HEK293 (cell line): Measurements from ENCODE around the gene MYADML2.
A peak's percentile ranks its signal among the peaks of the same experiment; 100 is the strongest.

Experiments used
- CTCF ChIA-PET: fragments of 350-600 bp; formaldehyde crosslinking; extraction: SDS; loops from one replicate; lab custom pipeline; 2021; ENCODE audit warnings: antibody characterized with exemption; lab: Yijun Ruan, JAX
- POLR2A ChIA-PET: fragments of 300-600 bp; formaldehyde crosslinking; extraction: SDS; loops from one replicate; lab custom pipeline; 2020; ENCODE audit warnings: antibody characterized with exemption, inconsistent platforms; lab: Yijun Ruan, JAX
- H3K27ac ChIP-seq: fragments of 200-500 bp; sonication (Bioruptor generic); 2 replicates; pipeline ENCODE4 v1.5.1; 2014; ENCODE audit warnings: low read depth, low read length, control low read depth, inconsistent platforms; ENCODE audit errors: extremely low read depth
- H3K36me3 ChIP-seq, 2 experiments: fragments of 200-500 bp in 1 of 2; sonication (Bioruptor generic) in 1 of 2; 1 replicate in 1 of 2; 2 replicates in 1 of 2; pipeline ENCODE4 v1.5.1; 2014 to 2017; ENCODE audit warnings: inconsistent platforms in 2 of 2, low read length in 2 of 2; ENCODE audit not compliant: control insufficient read depth in 2 of 2, insufficient read depth in 1 of 2
- H3K4me1 ChIP-seq: fragments of 200-500 bp; sonication (Bioruptor generic); 2 replicates; pipeline ENCODE4 v1.5.1; 2014; ENCODE audit warnings: mild to moderate bottlenecking, low read length, inconsistent platforms; ENCODE audit not compliant: control insufficient read depth, insufficient read depth
- H3K4me3 ChIP-seq: 2 replicates; pipeline ENCODE4 v1.5.1; 2011; ENCODE audit warnings: low read depth, mild to moderate bottlenecking, control low read depth, low read length, moderate library complexity
- H3K9me3 ChIP-seq: fragments of 200-500 bp; sonication (Bioruptor generic); 2 replicates; pipeline ENCODE4 v1.5.1; 2014; ENCODE audit warnings: low read depth, low read length, inconsistent platforms; ENCODE audit not compliant: control insufficient read depth, insufficient read depth
- BCL11B ChIP-seq: fragments of 450-650 bp; formaldehyde crosslinking; IDR thresholded peaks from 2 replicates; pipeline ENCODE4 v1.5.1; 2016; ENCODE audit warnings: low read depth, missing biosample characterization, missing genetic modification characterization
- EGR2 ChIP-seq: fragments of 450-650 bp; formaldehyde crosslinking; IDR thresholded peaks from 2 replicates; pipeline ENCODE4 v1.5.1; 2016; ENCODE audit warnings: low read depth, missing biosample characterization, missing genetic modification characterization
- KLF1 ChIP-seq: fragments of 450-650 bp; formaldehyde crosslinking; IDR thresholded peaks from 2 replicates; pipeline ENCODE4 v1.5.1; 2016; ENCODE audit warnings: missing biosample characterization, missing genetic modification characterization
- KLF10 ChIP-seq: fragments of 450-650 bp; IDR thresholded peaks from 2 replicates; pipeline ENCODE4 v1.5.1; 2018; ENCODE audit warnings: missing biosample characterization, mild to moderate bottlenecking, missing genetic modification characterization
- KLF9 ChIP-seq: fragments of 450-650 bp; formaldehyde crosslinking; IDR thresholded peaks from 2 replicates; pipeline ENCODE4 v1.5.1; 2016; ENCODE audit warnings: missing biosample characterization, missing genetic modification characterization, low read depth
- SALL2 ChIP-seq: fragments of 450-650 bp; formaldehyde crosslinking; IDR thresholded peaks from 2 replicates; pipeline ENCODE4 v1.5.0; 2017; ENCODE audit warnings: missing biosample characterization, mild to moderate bottlenecking, missing genetic modification characterization, borderline replicate concordance
- ZBTB17 ChIP-seq: fragments of 450-650 bp; formaldehyde crosslinking; IDR thresholded peaks from 2 replicates; pipeline ENCODE4 v1.5.1; 2016; ENCODE audit warnings: missing biosample characterization, missing genetic modification characterization
- ZBTB20 ChIP-seq: fragments of 450-650 bp; formaldehyde crosslinking; IDR thresholded peaks from 2 replicates; pipeline ENCODE4 v1.5.1; 2016; ENCODE audit warnings: missing biosample characterization, missing genetic modification characterization
- ZBTB8A ChIP-seq: fragments of 450-650 bp; formaldehyde crosslinking; IDR thresholded peaks from 2 replicates; pipeline ENCODE4 v1.5.1; 2016; ENCODE audit warnings: missing biosample characterization, missing genetic modification characterization
- ZEB2 ChIP-seq: fragments of 450-650 bp; formaldehyde crosslinking; IDR thresholded peaks from 2 replicates; pipeline ENCODE4 v1.5.1; 2016; ENCODE audit warnings: missing biosample characterization, missing genetic modification characterization
- ZFHX2 ChIP-seq: fragments of 450-650 bp; formaldehyde crosslinking; conservative IDR thresholded peaks from 2 replicates; pipeline ENCODE4 v1.5.1; 2016; ENCODE audit warnings: missing biosample characterization, missing genetic modification characterization
- ZIC2 ChIP-seq: fragments of 450-650 bp; formaldehyde crosslinking; IDR thresholded peaks from 2 replicates; pipeline ENCODE4 v1.5.1; 2016; ENCODE audit warnings: missing biosample characterization, missing genetic modification characterization
- ZNF140 ChIP-seq: fragments of 450-650 bp; formaldehyde crosslinking; IDR thresholded peaks from 2 replicates; pipeline ENCODE4 v1.5.1; 2016; ENCODE audit warnings: missing biosample characterization, missing genetic modification characterization
- ZNF266 ChIP-seq: fragments of 450-650 bp; formaldehyde crosslinking; IDR thresholded peaks from 2 replicates; pipeline ENCODE4 v1.5.1; 2016; ENCODE audit warnings: missing biosample characterization, missing genetic modification characterization, low read depth
- ZNF366 ChIP-seq: fragments of 450-650 bp; formaldehyde crosslinking; conservative IDR thresholded peaks from 2 replicates; pipeline ENCODE4 v1.5.1; 2016; ENCODE audit warnings: missing biosample characterization, missing genetic modification characterization
- ZNF473 ChIP-seq: fragments of 450-650 bp; formaldehyde crosslinking; IDR thresholded peaks from 2 replicates; pipeline ENCODE4 v1.5.1; 2017; ENCODE audit warnings: missing biosample characterization, missing genetic modification characterization
- ZNF558 ChIP-seq: fragments of 450-650 bp; formaldehyde crosslinking; IDR thresholded peaks from 2 replicates; pipeline ENCODE4 v1.5.1; 2016; ENCODE audit warnings: missing biosample characterization, missing genetic modification characterization
- ZNF571 ChIP-seq: fragments of 450-650 bp; formaldehyde crosslinking; IDR thresholded peaks from 2 replicates; pipeline ENCODE4 v1.5.0; 2017; ENCODE audit warnings: missing biosample characterization, missing genetic modification characterization
- ZNF629 ChIP-seq: fragments of 450-650 bp; formaldehyde crosslinking; IDR thresholded peaks from 2 replicates; pipeline ENCODE4 v1.5.1; 2017; ENCODE audit warnings: missing biosample characterization, missing genetic modification characterization
- ZNF76 ChIP-seq: fragments of 450-650 bp; formaldehyde crosslinking; IDR thresholded peaks from 2 replicates; pipeline ENCODE4; 2016; ENCODE audit warnings: low read depth, missing biosample characterization, missing genetic modification characterization, borderline replicate concordance
- ZNF768 ChIP-seq: fragments of 450-650 bp; formaldehyde crosslinking; IDR thresholded peaks from 2 replicates; pipeline ENCODE4 v1.5.1; 2018; ENCODE audit warnings: missing biosample characterization, mild to moderate bottlenecking, missing genetic modification characterization
- ZSCAN30 ChIP-seq: fragments of 450-650 bp; IDR thresholded peaks from 2 replicates; pipeline ENCODE4 v1.5.1; 2018; ENCODE audit warnings: missing biosample characterization, mild to moderate bottlenecking, missing genetic modification characterization, moderate library complexity
- TF ChIP-seq, protein P1 (sequence below): fragments of 450-650 bp; formaldehyde crosslinking; IDR thresholded peaks from 2 replicates; pipeline ENCODE4 v1.5.1; 2016; ENCODE audit warnings: missing biosample characterization, missing genetic modification characterization
- TF ChIP-seq, protein P2 (sequence below): fragments of 450-650 bp; formaldehyde crosslinking; IDR thresholded peaks from 2 replicates; pipeline ENCODE4 v1.5.1; 2016; ENCODE audit warnings: missing biosample characterization, missing genetic modification characterization
- TF ChIP-seq, protein P3 (sequence below): fragments of 450-650 bp; formaldehyde crosslinking; IDR thresholded peaks from 2 replicates; pipeline ENCODE4 v1.5.1; 2016; ENCODE audit warnings: missing biosample characterization, missing genetic modification characterization
- TF ChIP-seq, protein P4 (sequence below): fragments of 450-650 bp; formaldehyde crosslinking; IDR thresholded peaks from 2 replicates; pipeline ENCODE4 v1.5.1; 2016; ENCODE audit warnings: missing biosample characterization, missing genetic modification characterization
- TF ChIP-seq, protein P5 (sequence below): fragments of 450-650 bp; formaldehyde crosslinking; IDR thresholded peaks from 2 replicates; pipeline ENCODE4 v1.5.1; 2017; ENCODE audit warnings: missing biosample characterization, missing genetic modification characterization
- TF ChIP-seq, protein P6 (sequence below): fragments of 450-650 bp; formaldehyde crosslinking; IDR thresholded peaks from 2 replicates; pipeline ENCODE4 v1.5.1; 2016; ENCODE audit warnings: missing biosample characterization, missing genetic modification characterization

The MYADML2 gene

DNA sequence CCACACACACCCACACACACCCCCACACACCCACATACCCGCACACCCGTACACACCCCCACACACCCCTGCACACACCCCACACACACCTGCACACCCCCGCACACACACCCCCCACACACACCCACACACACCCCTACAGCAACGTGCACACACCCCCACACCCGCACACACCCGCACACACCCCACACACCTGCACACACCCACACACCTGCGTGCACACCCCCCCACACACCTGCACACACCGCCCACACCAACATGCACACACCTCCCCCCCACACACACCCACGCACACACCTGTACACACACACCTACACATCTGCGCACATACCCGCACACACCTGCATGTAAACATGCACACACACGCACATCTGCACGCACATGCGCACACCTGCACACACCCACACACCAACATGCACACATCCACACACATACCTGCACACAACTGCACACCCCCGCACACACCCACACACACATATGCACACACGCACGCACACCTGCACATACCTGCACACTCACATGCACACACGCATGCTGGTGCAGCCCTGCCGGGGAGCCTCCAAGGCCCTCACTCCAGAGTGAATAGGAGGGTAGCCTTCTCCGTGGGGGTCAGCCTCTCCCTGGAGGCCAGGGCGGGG is 37.9 kb upstream of the MYADML2 start:
- Histone ChIP-seq H3K4me1 (peaks cover 5% of the 10 kb centered on the region), H3K9me3 (no peaks in the 10 kb centered on the region), H3K4me3 (no peak overlapping the region), H3K27ac (no peak overlapping the region), H3K36me3 (peaks cover 9 to 52% of the 10 kb centered on the region in 2 experiments; a peak in 2 of 3 replicates)
- POLR2A ChIA-PET = interaction anchor here (0.6 to 1.2 kb wide), 4 partner anchors 12 to 35 kb away, joined by 4 to 6 read pairs (median 4); partner anchors contain the start of gene NOTUM
- CTCF ChIA-PET = interaction anchor here (0.5 kb wide), 1 partner anchor 644 kb away, joined by 5 read pairs; no protein-coding TSS in a partner anchor
- TF ChIP-seq ZNF558 (tag by site-specific recombination) (no peak), ZNF768 (tag by site-specific recombination) (no peak), KLF10 (tag by site-specific recombination) (peak; percentile 70), ZSCAN30 (no peak), ZIC2 (tag by site-specific recombination) (no peak), BCL11B (tag by site-specific recombination) (no peak), SALL2 (tag by site-specific recombination) (no peak), ZNF473 (tag by site-specific recombination) (no peak), ZEB2 (tag by site-specific recombination) (peak; percentile 94), ZFHX2 (tag by site-specific recombination) (peak; percentile 100), ZBTB17 (tag by site-specific recombination) (no peak), ZNF266 (tag by site-specific recombination) (no peak), ZNF140 (tag by site-specific recombination) (no peak), KLF9 (tag by site-specific recombination) (peak; percentile 75), ZNF629 (tag by site-specific recombination) (no peak), KLF1 (tag by site-specific recombination) (peak; percentile 94), ZNF571 (no peak), ZBTB8A (tag by site-specific recombination) (no peak), ZNF76 (tag by site-specific recombination) (no peak), EGR2 (tag by site-specific recombination) (peak; percentile 100), ZBTB20 (tag by site-specific recombination) (no peak), ZNF366 (tag by site-specific recombination) (no peak)
- TF ChIP-seq, protein P1, sequence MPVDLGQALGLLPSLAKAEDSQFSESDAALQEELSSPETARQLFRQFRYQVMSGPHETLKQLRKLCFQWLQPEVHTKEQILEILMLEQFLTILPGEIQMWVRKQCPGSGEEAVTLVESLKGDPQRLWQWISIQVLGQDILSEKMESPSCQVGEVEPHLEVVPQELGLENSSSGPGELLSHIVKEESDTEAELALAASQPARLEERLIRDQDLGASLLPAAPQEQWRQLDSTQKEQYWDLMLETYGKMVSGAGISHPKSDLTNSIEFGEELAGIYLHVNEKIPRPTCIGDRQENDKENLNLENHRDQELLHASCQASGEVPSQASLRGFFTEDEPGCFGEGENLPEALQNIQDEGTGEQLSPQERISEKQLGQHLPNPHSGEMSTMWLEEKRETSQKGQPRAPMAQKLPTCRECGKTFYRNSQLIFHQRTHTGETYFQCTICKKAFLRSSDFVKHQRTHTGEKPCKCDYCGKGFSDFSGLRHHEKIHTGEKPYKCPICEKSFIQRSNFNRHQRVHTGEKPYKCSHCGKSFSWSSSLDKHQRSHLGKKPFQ (tag by site-specific recombination) = peak; percentile 87
- TF ChIP-seq, protein P2, sequence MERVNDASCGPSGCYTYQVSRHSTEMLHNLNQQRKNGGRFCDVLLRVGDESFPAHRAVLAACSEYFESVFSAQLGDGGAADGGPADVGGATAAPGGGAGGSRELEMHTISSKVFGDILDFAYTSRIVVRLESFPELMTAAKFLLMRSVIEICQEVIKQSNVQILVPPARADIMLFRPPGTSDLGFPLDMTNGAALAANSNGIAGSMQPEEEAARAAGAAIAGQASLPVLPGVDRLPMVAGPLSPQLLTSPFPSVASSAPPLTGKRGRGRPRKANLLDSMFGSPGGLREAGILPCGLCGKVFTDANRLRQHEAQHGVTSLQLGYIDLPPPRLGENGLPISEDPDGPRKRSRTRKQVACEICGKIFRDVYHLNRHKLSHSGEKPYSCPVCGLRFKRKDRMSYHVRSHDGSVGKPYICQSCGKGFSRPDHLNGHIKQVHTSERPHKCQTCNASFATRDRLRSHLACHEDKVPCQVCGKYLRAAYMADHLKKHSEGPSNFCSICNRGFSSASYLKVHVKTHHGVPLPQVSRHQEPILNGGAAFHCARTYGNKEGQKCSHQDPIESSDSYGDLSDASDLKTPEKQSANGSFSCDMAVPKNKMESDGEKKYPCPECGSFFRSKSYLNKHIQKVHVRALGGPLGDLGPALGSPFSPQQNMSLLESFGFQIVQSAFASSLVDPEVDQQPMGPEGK (tag by site-specific recombination) = peak; percentile 17; the same call in 1 of the 2 replicates
- TF ChIP-seq, protein P3, sequence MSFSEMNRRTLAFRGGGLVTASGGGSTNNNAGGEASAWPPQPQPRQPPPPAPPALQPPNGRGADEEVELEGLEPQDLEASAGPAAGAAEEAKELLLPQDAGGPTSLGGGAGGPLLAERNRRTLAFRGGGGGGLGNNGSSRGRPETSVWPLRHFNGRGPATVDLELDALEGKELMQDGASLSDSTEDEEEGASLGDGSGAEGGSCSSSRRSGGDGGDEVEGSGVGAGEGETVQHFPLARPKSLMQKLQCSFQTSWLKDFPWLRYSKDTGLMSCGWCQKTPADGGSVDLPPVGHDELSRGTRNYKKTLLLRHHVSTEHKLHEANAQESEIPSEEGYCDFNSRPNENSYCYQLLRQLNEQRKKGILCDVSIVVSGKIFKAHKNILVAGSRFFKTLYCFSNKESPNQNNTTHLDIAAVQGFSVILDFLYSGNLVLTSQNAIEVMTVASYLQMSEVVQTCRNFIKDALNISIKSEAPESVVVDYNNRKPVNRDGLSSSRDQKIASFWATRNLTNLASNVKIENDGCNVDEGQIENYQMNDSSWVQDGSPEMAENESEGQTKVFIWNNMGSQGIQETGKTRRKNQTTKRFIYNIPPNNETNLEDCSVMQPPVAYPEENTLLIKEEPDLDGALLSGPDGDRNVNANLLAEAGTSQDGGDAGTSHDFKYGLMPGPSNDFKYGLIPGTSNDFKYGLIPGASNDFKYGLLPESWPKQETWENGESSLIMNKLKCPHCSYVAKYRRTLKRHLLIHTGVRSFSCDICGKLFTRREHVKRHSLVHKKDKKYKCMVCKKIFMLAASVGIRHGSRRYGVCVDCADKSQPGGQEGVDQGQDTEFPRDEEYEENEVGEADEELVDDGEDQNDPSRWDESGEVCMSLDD (tag by site-specific recombination) = no peak
- TF ChIP-seq, protein P4, sequence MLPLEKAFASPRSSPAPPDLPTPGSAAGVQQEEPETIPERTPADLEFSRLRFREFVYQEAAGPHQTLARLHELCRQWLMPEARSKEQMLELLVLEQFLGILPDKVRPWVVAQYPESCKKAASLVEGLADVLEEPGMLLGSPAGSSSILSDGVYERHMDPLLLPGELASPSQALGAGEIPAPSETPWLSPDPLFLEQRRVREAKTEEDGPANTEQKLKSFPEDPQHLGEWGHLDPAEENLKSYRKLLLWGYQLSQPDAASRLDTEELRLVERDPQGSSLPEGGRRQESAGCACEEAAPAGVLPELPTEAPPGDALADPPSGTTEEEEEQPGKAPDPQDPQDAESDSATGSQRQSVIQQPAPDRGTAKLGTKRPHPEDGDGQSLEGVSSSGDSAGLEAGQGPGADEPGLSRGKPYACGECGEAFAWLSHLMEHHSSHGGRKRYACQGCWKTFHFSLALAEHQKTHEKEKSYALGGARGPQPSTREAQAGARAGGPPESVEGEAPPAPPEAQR (tag by site-specific recombination) = no peak
- TF ChIP-seq, protein P5, sequence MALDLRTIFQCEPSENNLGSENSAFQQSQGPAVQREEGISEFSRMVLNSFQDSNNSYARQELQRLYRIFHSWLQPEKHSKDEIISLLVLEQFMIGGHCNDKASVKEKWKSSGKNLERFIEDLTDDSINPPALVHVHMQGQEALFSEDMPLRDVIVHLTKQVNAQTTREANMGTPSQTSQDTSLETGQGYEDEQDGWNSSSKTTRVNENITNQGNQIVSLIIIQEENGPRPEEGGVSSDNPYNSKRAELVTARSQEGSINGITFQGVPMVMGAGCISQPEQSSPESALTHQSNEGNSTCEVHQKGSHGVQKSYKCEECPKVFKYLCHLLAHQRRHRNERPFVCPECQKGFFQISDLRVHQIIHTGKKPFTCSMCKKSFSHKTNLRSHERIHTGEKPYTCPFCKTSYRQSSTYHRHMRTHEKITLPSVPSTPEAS = peak; percentile 99
- TF ChIP-seq, protein P6, sequence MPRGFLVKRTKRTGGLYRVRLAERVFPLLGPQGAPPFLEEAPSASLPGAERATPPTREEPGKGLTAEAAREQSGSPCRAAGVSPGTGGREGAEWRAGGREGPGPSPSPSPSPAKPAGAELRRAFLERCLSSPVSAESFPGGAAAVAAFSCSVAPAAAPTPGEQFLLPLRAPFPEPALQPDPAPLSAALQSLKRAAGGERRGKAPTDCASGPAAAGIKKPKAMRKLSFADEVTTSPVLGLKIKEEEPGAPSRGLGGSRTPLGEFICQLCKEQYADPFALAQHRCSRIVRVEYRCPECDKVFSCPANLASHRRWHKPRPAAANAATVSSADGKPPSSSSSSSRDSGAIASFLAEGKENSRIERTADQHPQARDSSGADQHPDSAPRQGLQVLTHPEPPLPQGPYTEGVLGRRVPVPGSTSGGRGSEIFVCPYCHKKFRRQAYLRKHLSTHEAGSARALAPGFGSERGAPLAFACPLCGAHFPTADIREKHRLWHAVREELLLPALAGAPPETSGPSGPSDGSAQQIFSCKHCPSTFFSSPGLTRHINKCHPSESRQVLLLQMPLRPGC = peak; percentile 57; the same call in 1 of the 2 replicates
